PFSK-1 (cell line): ENCODE results near the gene CCDC197.

Source experiments
- FOXP2 ChIP-seq: optimal IDR thresholded peaks from 2 replicates; pipeline ENCODE3; 2011; ENCODE audit warnings: borderline replicate concordance, control low read depth, inconsistent platforms; ENCODE audit not compliant: insufficient read depth; ENCODE audit errors: extremely low read length, extremely low read depth
- POLR2AphosphoS5 ChIP-seq: IDR thresholded peaks from 2 replicates; pipeline ENCODE4 v1.6.1; 2012; ENCODE audit warnings: low read depth, mild to moderate bottlenecking, control low read depth, low read length, moderate library complexity
- REST ChIP-seq, 2 experiments: IDR thresholded peaks; 2 replicates each; pipeline versions ENCODE4 v1.6.1 to v1.8.0; 2011 to 2012; ENCODE audit warnings: low read depth in 2 of 2, low read length in 2 of 2, control low read depth in 1 of 2, inconsistent platforms in 1 of 2, mild to moderate bottlenecking in 1 of 2, moderate library complexity in 1 of 2; ENCODE audit not compliant: insufficient read depth in 1 of 2
- SIN3A ChIP-seq: IDR thresholded peaks from 2 replicates; pipeline ENCODE4 v1.6.1; 2012; ENCODE audit warnings: mild to moderate bottlenecking, low read length, moderate library complexity, borderline replicate concordance; ENCODE audit not compliant: insufficient read depth
- TAF1 ChIP-seq: IDR thresholded peaks from 2 replicates; pipeline ENCODE4 v1.6.1; 2012; ENCODE audit warnings: low read length, control low read depth, borderline replicate concordance; ENCODE audit not compliant: insufficient read depth

Gene CCDC197

GRCh38 chr14:94043111-94043755 lies 46.1 kb downstream of the CCDC197 start:
- no peak for TF ChIP-seq TAF1
- no peak for TF ChIP-seq SIN3A
- TF ChIP-seq REST (IDR thresholded peaks at IDR 0.05; ENCODE audit: insufficient read depth in 1 of 2, low read depth in 2 of 2, low read length in 2 of 2), result no peak
- no peak for TF ChIP-seq FOXP2
- no peak for TF ChIP-seq POLR2AphosphoS5

GRCh38 chr14:94043756-94044475 lies 46.8 kb downstream of the CCDC197 start:
- no peak for TF ChIP-seq POLR2AphosphoS5
- no peak for TF ChIP-seq TAF1
- TF ChIP-seq FOXP2, result no peak
- no peak for TF ChIP-seq REST (IDR thresholded peaks at IDR 0.05; ENCODE audit: insufficient read depth in 1 of 2, low read depth in 2 of 2, low read length in 2 of 2)
- TF ChIP-seq SIN3A, result no peak

- TF ChIP-seq FOXP2 (no peak), POLR2AphosphoS5 (no peak), REST (IDR thresholded peaks at IDR 0.05; ENCODE audit: insufficient read depth in 1 of 2, low read depth in 2 of 2, low read length in 2 of 2) (no peak), SIN3A (no peak), TAF1 (no peak)
These were observed 47.5 kb downstream of the CCDC197 start for GRCh38 chr14:94044476-94045091.

GRCh38 chr14:94045101-94045500 lies 48.0 kb downstream of the CCDC197 start:
- TF ChIP-seq FOXP2 (no peak), REST (IDR thresholded peaks at IDR 0.05; ENCODE audit: insufficient read depth in 1 of 2, low read depth in 2 of 2, low read length in 2 of 2) (no peak), SIN3A (no peak), POLR2AphosphoS5 (no peak), TAF1 (no peak)
